H1 (cell line): ENCODE data around the gene CNDP1. TPM values are rescaled to one million over a fixed set of nuclear protein-coding genes. Genes with fewer than 3 reads are reported as not detected.

Experiments
- MAFK ChIP-seq: IDR thresholded peaks from 2 replicates; pipeline ENCODE4 v1.6.1; 2012; ENCODE audit warnings: low read depth, mild to moderate bottlenecking, improper control_type of control experiment, low read length
- polyA plus RNA-seq, 7 experiments: library from polyadenylated mRNA; depleted of rRNA in 3 of 7; stranded (reverse) in 5 of 7; unstranded in 2 of 7; fragments of >200 nt in 5 of 7; fragments of 200-250 nt in 2 of 7; gene quantifications; 1 replicate in 5 of 7; 2 replicates in 1 of 7; 4 replicates in 1 of 7; pipeline versions ENCODE4 v1.2.1 to v1.2.3, GENCODE V29; 2011 to 2013; ENCODE audit warnings: missing spikeins in 2 of 7, mixed read lengths in 2 of 7
- total RNA-seq: library from RNA; stranded (reverse); fragmentation: NEBNext Ultra II Directional; extraction: Animal tissue kit (Norgen Biotek cat#: 25700); gene quantifications from 2 replicates; pipeline ENCODE4 v1.2.1, GENCODE V29; 2021
- TF ChIP-seq, protein P1 (sequence below): fragments of 300-600 bp; sonication (generic); IDR thresholded peaks from 2 replicates; pipeline ENCODE4 v1.7.1; 2012; ENCODE audit warnings: low read length, moderate library complexity, mild to moderate bottlenecking, inconsistent platforms; ENCODE audit not compliant: insufficient replicate concordance

Gene CNDP1
- total and polyA plus RNA-seq, 2 of the 8 experiments (the other 6 are each of a cell fraction or from before 2014, with no cell fraction given), result 0.09 TPM; not detected in 1

- TF ChIP-seq, protein P1, sequence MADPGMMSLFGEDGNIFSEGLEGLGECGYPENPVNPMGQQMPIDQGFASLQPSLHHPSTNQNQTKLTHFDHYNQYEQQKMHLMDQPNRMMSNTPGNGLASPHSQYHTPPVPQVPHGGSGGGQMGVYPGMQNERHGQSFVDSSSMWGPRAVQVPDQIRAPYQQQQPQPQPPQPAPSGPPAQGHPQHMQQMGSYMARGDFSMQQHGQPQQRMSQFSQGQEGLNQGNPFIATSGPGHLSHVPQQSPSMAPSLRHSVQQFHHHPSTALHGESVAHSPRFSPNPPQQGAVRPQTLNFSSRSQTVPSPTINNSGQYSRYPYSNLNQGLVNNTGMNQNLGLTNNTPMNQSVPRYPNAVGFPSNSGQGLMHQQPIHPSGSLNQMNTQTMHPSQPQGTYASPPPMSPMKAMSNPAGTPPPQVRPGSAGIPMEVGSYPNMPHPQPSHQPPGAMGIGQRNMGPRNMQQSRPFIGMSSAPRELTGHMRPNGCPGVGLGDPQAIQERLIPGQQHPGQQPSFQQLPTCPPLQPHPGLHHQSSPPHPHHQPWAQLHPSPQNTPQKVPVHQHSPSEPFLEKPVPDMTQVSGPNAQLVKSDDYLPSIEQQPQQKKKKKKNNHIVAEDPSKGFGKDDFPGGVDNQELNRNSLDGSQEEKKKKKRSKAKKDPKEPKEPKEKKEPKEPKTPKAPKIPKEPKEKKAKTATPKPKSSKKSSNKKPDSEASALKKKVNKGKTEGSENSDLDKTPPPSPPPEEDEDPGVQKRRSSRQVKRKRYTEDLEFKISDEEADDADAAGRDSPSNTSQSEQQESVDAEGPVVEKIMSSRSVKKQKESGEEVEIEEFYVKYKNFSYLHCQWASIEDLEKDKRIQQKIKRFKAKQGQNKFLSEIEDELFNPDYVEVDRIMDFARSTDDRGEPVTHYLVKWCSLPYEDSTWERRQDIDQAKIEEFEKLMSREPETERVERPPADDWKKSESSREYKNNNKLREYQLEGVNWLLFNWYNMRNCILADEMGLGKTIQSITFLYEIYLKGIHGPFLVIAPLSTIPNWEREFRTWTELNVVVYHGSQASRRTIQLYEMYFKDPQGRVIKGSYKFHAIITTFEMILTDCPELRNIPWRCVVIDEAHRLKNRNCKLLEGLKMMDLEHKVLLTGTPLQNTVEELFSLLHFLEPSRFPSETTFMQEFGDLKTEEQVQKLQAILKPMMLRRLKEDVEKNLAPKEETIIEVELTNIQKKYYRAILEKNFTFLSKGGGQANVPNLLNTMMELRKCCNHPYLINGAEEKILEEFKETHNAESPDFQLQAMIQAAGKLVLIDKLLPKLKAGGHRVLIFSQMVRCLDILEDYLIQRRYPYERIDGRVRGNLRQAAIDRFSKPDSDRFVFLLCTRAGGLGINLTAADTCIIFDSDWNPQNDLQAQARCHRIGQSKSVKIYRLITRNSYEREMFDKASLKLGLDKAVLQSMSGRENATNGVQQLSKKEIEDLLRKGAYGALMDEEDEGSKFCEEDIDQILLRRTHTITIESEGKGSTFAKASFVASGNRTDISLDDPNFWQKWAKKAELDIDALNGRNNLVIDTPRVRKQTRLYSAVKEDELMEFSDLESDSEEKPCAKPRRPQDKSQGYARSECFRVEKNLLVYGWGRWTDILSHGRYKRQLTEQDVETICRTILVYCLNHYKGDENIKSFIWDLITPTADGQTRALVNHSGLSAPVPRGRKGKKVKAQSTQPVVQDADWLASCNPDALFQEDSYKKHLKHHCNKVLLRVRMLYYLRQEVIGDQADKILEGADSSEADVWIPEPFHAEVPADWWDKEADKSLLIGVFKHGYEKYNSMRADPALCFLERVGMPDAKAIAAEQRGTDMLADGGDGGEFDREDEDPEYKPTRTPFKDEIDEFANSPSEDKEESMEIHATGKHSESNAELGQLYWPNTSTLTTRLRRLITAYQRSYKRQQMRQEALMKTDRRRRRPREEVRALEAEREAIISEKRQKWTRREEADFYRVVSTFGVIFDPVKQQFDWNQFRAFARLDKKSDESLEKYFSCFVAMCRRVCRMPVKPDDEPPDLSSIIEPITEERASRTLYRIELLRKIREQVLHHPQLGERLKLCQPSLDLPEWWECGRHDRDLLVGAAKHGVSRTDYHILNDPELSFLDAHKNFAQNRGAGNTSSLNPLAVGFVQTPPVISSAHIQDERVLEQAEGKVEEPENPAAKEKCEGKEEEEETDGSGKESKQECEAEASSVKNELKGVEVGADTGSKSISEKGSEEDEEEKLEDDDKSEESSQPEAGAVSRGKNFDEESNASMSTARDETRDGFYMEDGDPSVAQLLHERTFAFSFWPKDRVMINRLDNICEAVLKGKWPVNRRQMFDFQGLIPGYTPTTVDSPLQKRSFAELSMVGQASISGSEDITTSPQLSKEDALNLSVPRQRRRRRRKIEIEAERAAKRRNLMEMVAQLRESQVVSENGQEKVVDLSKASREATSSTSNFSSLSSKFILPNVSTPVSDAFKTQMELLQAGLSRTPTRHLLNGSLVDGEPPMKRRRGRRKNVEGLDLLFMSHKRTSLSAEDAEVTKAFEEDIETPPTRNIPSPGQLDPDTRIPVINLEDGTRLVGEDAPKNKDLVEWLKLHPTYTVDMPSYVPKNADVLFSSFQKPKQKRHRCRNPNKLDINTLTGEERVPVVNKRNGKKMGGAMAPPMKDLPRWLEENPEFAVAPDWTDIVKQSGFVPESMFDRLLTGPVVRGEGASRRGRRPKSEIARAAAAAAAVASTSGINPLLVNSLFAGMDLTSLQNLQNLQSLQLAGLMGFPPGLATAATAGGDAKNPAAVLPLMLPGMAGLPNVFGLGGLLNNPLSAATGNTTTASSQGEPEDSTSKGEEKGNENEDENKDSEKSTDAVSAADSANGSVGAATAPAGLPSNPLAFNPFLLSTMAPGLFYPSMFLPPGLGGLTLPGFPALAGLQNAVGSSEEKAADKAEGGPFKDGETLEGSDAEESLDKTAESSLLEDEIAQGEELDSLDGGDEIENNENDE, result no peak
- TF ChIP-seq MAFK, result no peak
- TF ChIP-seq, all 59 proteins: peak for 0
Observed at GRCh38 chr18:74632856-74633255, 98.6 kb downstream of the CNDP1 start (continued).
